Measurements from ENCODE around the gene PRG3. TPM values are rescaled to one million over a fixed set of nuclear protein-coding genes. Genes with fewer than 3 reads are reported as not detected.
"Not testable (repeated sequence)": the region's sequence is repeated elsewhere in the genome, so short reads cannot be mapped to it uniquely, and the experiment has no call there.

The PRG3 gene
- total RNA-seq, 6 experiments from 2014 or later, result not detected

- Histone ChIP-seq H3K9me3 (no peaks in the 10 kb centered on the region), H3K4me3 (no peak overlapping the region), H3K4me1 (peaks cover 0 to 11% (median 0%) of the 10 kb centered on the region in 4 donors), H3K27ac (no peak overlapping the region), H3K36me3 (no peaks in the 10 kb centered on the region), H3K27me3 (no peaks in the 10 kb centered on the region)
- intact Hi-C loops (cut with DNase I), result no loop called here
- no peak for ATAC-seq
- DNase-seq, result no peak
- 72% methylated on average over 2 of the region's 5 CpGs for WGBS (ENCODE audit: insufficient coverage, low coverage, low lambda C conversion rate, missing lambda C conversion rate)
- no peak for TF ChIP-seq CTCF (IDR thresholded peaks at IDR 0.05)
- no peak for TF ChIP-seq POLR2A (IDR thresholded peaks at IDR 0.05)
These were observed 41.6 kb downstream of the PRG3 start for GRCh38 chr11:57339328-57339727.

- no peaks in the 10 kb centered on the region for H3K9me3 ChIP-seq
- TF ChIP-seq POLR2A (IDR thresholded peaks at IDR 0.05) (no peak), CTCF (IDR thresholded peaks at IDR 0.05) (no peak)
- H3K36me3 ChIP-seq, result peaks cover 0 to 4% (median 0%) of the 10 kb centered on the region in 4 donors
- no peak for ATAC-seq
- no peak within 1 kb of the TSS for H3K4me3 ChIP-seq
- no peak within 1 kb of the TSS for H3K27ac ChIP-seq
- H3K4me1 ChIP-seq, result peaks cover 0 to 14% (median 0%) of the 10 kb centered on the region in 4 donors
- no CpG with 5 or more reads among the region's 4 CpGs for WGBS (ENCODE audit: insufficient coverage, low coverage, low lambda C conversion rate, missing lambda C conversion rate)
- no peaks in the 10 kb centered on the region for H3K27me3 ChIP-seq
- DNase-seq, result no peak
- intact Hi-C loops (cut with DNase I), result no loop called here
These were observed 42.8 kb downstream of the PRG3 start, which contains the start of gene P2RX3 for GRCh38 chr11:57338142-57338541. TSS of gene P2RX3 (plus strand) at chr11:57338352. CDS start at chr11:57338551, 199 bp downstream.

- H3K27ac ChIP-seq; intact Hi-C loops (cut with DNase I); H3K9me3 ChIP-seq; H3K27me3 ChIP-seq; DNase-seq; H3K4me3 ChIP-seq; ATAC-seq: not testable (repeated sequence)
- H3K4me1 ChIP-seq, result peaks cover 0 to 14% (median 0%) of the 10 kb centered on the region in 4 donors
- 95% methylated on average over 4 of the region's 6 CpGs for WGBS (ENCODE audit: insufficient coverage, low coverage, low lambda C conversion rate, missing lambda C conversion rate)
- peaks cover 0 to 17% (median 5%) of the 10 kb centered on the region in 4 donors for H3K36me3 ChIP-seq
These were observed 44.1 kb downstream of the PRG3 start for GRCh38 chr11:57336856-57337255.

GRCh38 chr11:57336111-57336666 is 44.8 kb downstream of the PRG3 start:
- Histone ChIP-seq H3K4me1 (peaks cover 0 to 14% (median 0%) of the 10 kb centered on the region in 4 donors), H3K27me3 (no peaks in the 10 kb centered on the region), H3K36me3 (peaks cover 0 to 24% (median 9%) of the 10 kb centered on the region in 4 donors), H3K27ac (peak overlapping the region; percentile 60 to 83 (median 65)), H3K4me3 (peak overlapping the region; percentile 75 to 85 (median 83)), H3K9me3 (no peaks in the 10 kb centered on the region)
- peak in 1 of 4 donors; percentile 7 for ATAC-seq
- WGBS (ENCODE audit: insufficient coverage, low coverage, low lambda C conversion rate, missing lambda C conversion rate), result 27% methylated on average over 11 of the region's 12 CpGs
- DNase-seq, result no peak
- intact Hi-C loops (cut with DNase I), result no loop called here
- TF ChIP-seq POLR2A (IDR thresholded peaks at IDR 0.05) (no peak), CTCF (IDR thresholded peaks at IDR 0.05) (peak in 1 of 4 donors; percentile 1)

GRCh38 chr11:57335343-57336110 is 45.4 kb downstream of the PRG3 start, which contains the start of gene SSRP1:
TSS of gene SSRP1 (minus strand) at chr11:57335892. CDS start at chr11:57335121, 771 bp downstream.
- Histone ChIP-seq H3K27ac (peak within 1 kb of the TSS; percentile 60 to 83 (median 65)), H3K4me3 (peak within 1 kb of the TSS; percentile 75 to 85 (median 83)), H3K4me1 (peaks cover 0 to 14% (median 0%) of the 10 kb centered on the region in 4 donors), H3K27me3 (no peaks in the 10 kb centered on the region), H3K9me3 (no peaks in the 10 kb centered on the region), H3K36me3 (peaks cover 0 to 31% (median 11%) of the 10 kb centered on the region in 4 donors)
- TF ChIP-seq POLR2A (IDR thresholded peaks at IDR 0.05) (peak; percentile 47), CTCF (IDR thresholded peaks at IDR 0.05) (peak in 1 of 4 donors; percentile 9)
- peak; percentile 87 to 90 (median 89) for DNase-seq
- intact Hi-C loops (cut with DNase I), result no loop called here
- WGBS (ENCODE audit: insufficient coverage, low coverage, low lambda C conversion rate, missing lambda C conversion rate), result 0% methylated on average over 12 of the region's 69 CpGs
- peak; percentile 97 to 99 (median 98) for ATAC-seq

Data from right lobe of liver (tissue), 6 donors.